H1 (cell line): ENCODE results near the gene WWC2. TPM values are rescaled to one million over a fixed set of nuclear protein-coding genes. Genes with fewer than 3 reads are reported as not detected.

ENCODE experiments used
- CTCF ChIA-PET: fragments of 300-600 bp; sonication (Branson Sonifier 250); formaldehyde crosslinking; loops from one replicate; lab custom pipeline; 2021; ENCODE audit not compliant: partially characterized antibody; lab: Charles Lee
- POLR2A ChIA-PET: fragments of 300-600 bp; sonication (Branson Sonifier 250); formaldehyde crosslinking; loops from one replicate; lab custom pipeline; 2021; ENCODE audit warnings: inconsistent platforms; ENCODE audit not compliant: partially characterized antibody; lab: Charles Lee
- DNase-seq, 2 experiments: peaks; one replicate each; pipeline versions ENCODE4 v3.0.0 to v3.0.0-alpha.2; 2010 to 2022; ENCODE audit warnings: low spot score in 2 of 2, low read depth in 1 of 2, mixed read lengths in 1 of 2
- FAIRE-seq: peaks from 2 replicates; lab custom pipeline; 2011; peaks lifted over from hg19 to GRCh38; lab: Jason Lieb, UNC
- H2AFZ ChIP-seq: 2 replicates; pipeline ENCODE4 v1.8.1; 2012; ENCODE audit warnings: low read length, inconsistent platforms
- H2AK5ac ChIP-seq: 2 replicates; pipeline ENCODE4 v1.6.1; 2013; ENCODE audit warnings: low read depth, low read length
- H2BK120ac ChIP-seq: replicated peaks from 2 replicates; pipeline ENCODE3; 2013; ENCODE audit warnings: low read depth, low read length, inconsistent platforms
- H2BK12ac ChIP-seq: 2 replicates; pipeline ENCODE4 v1.6.1; 2013; ENCODE audit warnings: low read depth, low read length
- H2BK15ac ChIP-seq: 2 replicates; pipeline ENCODE4 v1.6.1; 2013; ENCODE audit warnings: low read length
- H2BK20ac ChIP-seq: 2 replicates; pipeline ENCODE4 v1.6.1; 2013; ENCODE audit warnings: low read length
- H2BK5ac ChIP-seq: 2 replicates; pipeline ENCODE4 v1.6.1; 2013; ENCODE audit warnings: low read depth, low read length
- H3K14ac ChIP-seq: 2 replicates; pipeline ENCODE4 v1.6.1; 2013; ENCODE audit warnings: inconsistent platforms; ENCODE audit not compliant: insufficient read length
- H3K18ac ChIP-seq: 2 replicates; pipeline ENCODE4 v1.6.1; 2013; ENCODE audit warnings: low read length; ENCODE audit errors: extremely low read depth
- H3K23ac ChIP-seq: 2 replicates; pipeline ENCODE4 v1.6.1; 2013; ENCODE audit warnings: inconsistent platforms; ENCODE audit not compliant: insufficient read length
- H3K23me2 ChIP-seq: 2 replicates; pipeline ENCODE4 v1.6.1; 2013; ENCODE audit warnings: low read depth, low read length
- H3K27ac ChIP-seq: 2 replicates; pipeline ENCODE4 v1.6.1; 2011; ENCODE audit warnings: low read depth, low read length, inconsistent platforms
- H3K27me3 ChIP-seq, 4 experiments: replicated peaks in 1 of 4; 1 replicate in 1 of 4; 2 replicates in 3 of 4; pipeline versions ENCODE4 v1.6.1 to v1.8.1; 2011 to 2013; ENCODE audit warnings: low read length in 3 of 4, mild to moderate bottlenecking in 3 of 4, inconsistent platforms in 2 of 4, mixed read lengths in 2 of 4, moderate library complexity in 1 of 4; ENCODE audit not compliant: control insufficient read depth in 3 of 4, insufficient read depth in 3 of 4; ENCODE audit errors: extremely low read depth in 1 of 4
- H3K36me3 ChIP-seq, 4 experiments: 2 replicates each; pipeline versions ENCODE4 v1.6.1 to v1.8.1; 2011 to 2013; ENCODE audit warnings: mild to moderate bottlenecking in 4 of 4, low read length in 3 of 4, moderate library complexity in 2 of 4, control low read depth in 1 of 4, inconsistent platforms in 1 of 4; ENCODE audit not compliant: insufficient read depth in 4 of 4, control insufficient read depth in 2 of 4
- H3K4ac ChIP-seq: replicated peaks from 2 replicates; pipeline ENCODE3; 2013; ENCODE audit warnings: low read length, low read depth, mixed read lengths, inconsistent platforms; ENCODE audit not compliant: insufficient read length
- H3K4me1 ChIP-seq, 4 experiments: replicated peaks in 1 of 4; 1 replicate in 1 of 4; 2 replicates in 3 of 4; pipeline versions ENCODE4 v1.6.1 to v1.8.1; 2011 to 2013; ENCODE audit warnings: low read length in 3 of 4, inconsistent platforms in 2 of 4, mixed read lengths in 1 of 4; ENCODE audit not compliant: insufficient read depth in 4 of 4, control insufficient read depth in 3 of 4
- H3K4me2 ChIP-seq, 2 experiments: 2 replicates each; pipeline versions ENCODE4 v1.6.1 to v1.8.1; 2011 to 2013; ENCODE audit warnings: low read depth in 2 of 2, low read length in 2 of 2, control low read depth in 1 of 2, inconsistent platforms in 1 of 2, mild to moderate bottlenecking in 1 of 2; ENCODE audit not compliant: insufficient read depth in 1 of 2
- H3K4me3 ChIP-seq, 4 experiments: fragments of 200-600, 300-600 bp in 1 of 4; sonication (generic), shearing (Covaris generic), sonication (Bioruptor Twin) in 1 of 4; 2 replicates each; pipeline versions ENCODE4 v1.5.1 to v1.8.1; 2011 to 2016; ENCODE audit warnings: low read length in 4 of 4, low read depth in 3 of 4, control low read depth in 2 of 4, inconsistent platforms in 2 of 4, mild to moderate bottlenecking in 2 of 4, mixed read lengths in 1 of 4, moderate library complexity in 1 of 4; ENCODE audit not compliant: insufficient read depth in 2 of 4; ENCODE audit errors: extremely low read depth in 1 of 4
- H3K56ac ChIP-seq: replicated peaks from 2 replicates; pipeline ENCODE3; 2013; ENCODE audit warnings: low read depth, mild to moderate bottlenecking, mixed read lengths, low read length, inconsistent platforms; ENCODE audit not compliant: insufficient read length
- H3K79me1 ChIP-seq: 2 replicates; pipeline ENCODE4 v1.6.1; 2013; ENCODE audit warnings: low read depth, low read length, control low read depth
- H3K79me2 ChIP-seq, 2 experiments: 2 replicates each; pipeline versions ENCODE4 v1.6.1 to v1.8.1; 2012 to 2013; ENCODE audit warnings: low read length in 2 of 2, mild to moderate bottlenecking in 2 of 2, inconsistent platforms in 1 of 2; ENCODE audit not compliant: insufficient read depth in 2 of 2, control insufficient read depth in 1 of 2
- H3K9ac ChIP-seq, 4 experiments: replicated peaks in 1 of 4; 1 replicate in 1 of 4; 2 replicates in 3 of 4; pipeline versions ENCODE4 v1.6.1 to v1.8.1; 2011 to 2013; ENCODE audit warnings: low read depth in 3 of 4, low read length in 3 of 4, control low read depth in 2 of 4, mild to moderate bottlenecking in 2 of 4, moderate library complexity in 2 of 4, inconsistent platforms in 1 of 4; ENCODE audit errors: extremely low read depth in 1 of 4
- H3K9me3 ChIP-seq, 2 experiments: 2 replicates each; pipeline versions ENCODE4 v1.6.1 to v1.8.1; 2012 to 2013; ENCODE audit warnings: mild to moderate bottlenecking in 2 of 2, moderate library complexity in 2 of 2, control low read depth in 1 of 2, inconsistent platforms in 1 of 2, low read depth in 1 of 2, low read length in 1 of 2, mixed read lengths in 1 of 2; ENCODE audit not compliant: insufficient read depth in 2 of 2
- H4K20me1 ChIP-seq, 2 experiments: replicated peaks in 1 of 2; 2 replicates each; pipeline versions ENCODE3 to v1.8.1; 2011 to 2013; ENCODE audit warnings: inconsistent platforms in 2 of 2, low read length in 2 of 2, mild to moderate bottlenecking in 1 of 2; ENCODE audit not compliant: insufficient read depth in 2 of 2, control insufficient read depth in 1 of 2
- H4K5ac ChIP-seq: 2 replicates; pipeline ENCODE4 v1.6.1; 2013; ENCODE audit warnings: low read length, low read depth, mixed read lengths, inconsistent platforms; ENCODE audit not compliant: insufficient read length
- H4K8ac ChIP-seq: 2 replicates; pipeline ENCODE4 v1.8.0; 2013; ENCODE audit warnings: mild to moderate bottlenecking, moderate library complexity, low read length, inconsistent platforms; ENCODE audit not compliant: insufficient read depth; ENCODE audit errors: extremely low read depth
- H4K91ac ChIP-seq: replicated peaks from 2 replicates; pipeline ENCODE3; 2013; ENCODE audit warnings: low read length, mixed read lengths, inconsistent platforms; ENCODE audit not compliant: insufficient read length
- CBX5 ChIP-seq: fragments of 300-800, 300-1000 bp; sonication (generic); IDR thresholded peaks from 2 replicates; pipeline ENCODE4 v1.7.1; 2016; ENCODE audit warnings: antibody characterized with exemption, low read length, low read depth
- CREB1 ChIP-seq: IDR thresholded peaks from 2 replicates; pipeline ENCODE4 v1.6.1; 2012; ENCODE audit warnings: inconsistent platforms
- CTBP2 ChIP-seq: IDR thresholded peaks from 2 replicates; pipeline ENCODE4 v1.7.0; 2011; ENCODE audit warnings: borderline replicate concordance, mild to moderate bottlenecking, moderate library complexity, mixed read lengths, low read length; ENCODE audit not compliant: insufficient read depth, insufficient read length
- HDAC2 ChIP-seq, 2 experiments: fragments of 300-600 bp in 1 of 2; sonication (generic) in 1 of 2; IDR thresholded peaks; 2 replicates each; pipeline ENCODE4 v1.6.1; 2011 to 2012; ENCODE audit warnings: low read depth in 2 of 2, low read length in 2 of 2, mild to moderate bottlenecking in 2 of 2, moderate library complexity in 2 of 2, borderline replicate concordance in 1 of 2, inconsistent platforms in 1 of 2
- NRF1 ChIP-seq: IDR thresholded peaks from 2 replicates; pipeline ENCODE4 v1.6.1; 2011; ENCODE audit warnings: mild to moderate bottlenecking, low read depth, low read length, improper control_type of control experiment
- POLR2A ChIP-seq, 2 experiments: IDR thresholded peaks; 1 replicate in 1 of 2; 2 replicates in 1 of 2; pipeline ENCODE4 v1.6.1; 2011; ENCODE audit warnings: low read depth in 2 of 2, low read length in 2 of 2, mild to moderate bottlenecking in 2 of 2; ENCODE audit errors: control extremely low read depth in 1 of 2
- POLR2AphosphoS5 ChIP-seq: IDR thresholded peaks from 2 replicates; pipeline ENCODE4 v1.6.1; 2011; ENCODE audit warnings: low read depth, low read length
- POU5F1 ChIP-seq: IDR thresholded peaks from 2 replicates; pipeline ENCODE4 v1.6.1; 2011; ENCODE audit warnings: low read depth, mild to moderate bottlenecking, low read length, moderate library complexity
- SIRT6 ChIP-seq: IDR thresholded peaks from one replicate; pipeline ENCODE4 v1.7.1; 2012; ENCODE audit warnings: low read length, inconsistent platforms
- TAF1 ChIP-seq: IDR thresholded peaks from 2 replicates; pipeline ENCODE4 v1.6.1; 2011; ENCODE audit warnings: mild to moderate bottlenecking, low read depth, low read length
- TBP ChIP-seq: IDR thresholded peaks from 2 replicates; pipeline ENCODE4 v1.6.1; 2011; ENCODE audit warnings: low read depth, low read length, improper control_type of control experiment
- WGBS, 2 experiments: shearing (Covaris generic) in 1 of 2; methylation state at CpG; one replicate each; pipeline versions ENCODE4 v1.1.6 to v1.1.7; 2013 to 2015; ENCODE audit warnings: low lambda C conversion rate in 2 of 2, mixed read lengths in 2 of 2, inconsistent platforms in 1 of 2, low coverage in 1 of 2, missing lambda C conversion rate in 1 of 2; ENCODE audit not compliant: insufficient replicate concordance in 2 of 2, insufficient coverage in 1 of 2, insufficient read length in 1 of 2; ENCODE audit errors: extremely low coverage in 1 of 2, missing lambda C conversion rate in 1 of 2; 5-methylcytosine and 5-hydroxymethylcytosine counted together
- polyA plus RNA-seq, 7 experiments: library from polyadenylated mRNA; depleted of rRNA in 3 of 7; stranded (reverse) in 5 of 7; unstranded in 2 of 7; fragments of >200 nt in 5 of 7; fragments of 200-250 nt in 2 of 7; gene quantifications; 1 replicate in 5 of 7; 2 replicates in 1 of 7; 4 replicates in 1 of 7; pipeline versions ENCODE4 v1.2.1 to v1.2.3, GENCODE V29; 2011 to 2013; ENCODE audit warnings: missing spikeins in 2 of 7, mixed read lengths in 2 of 7
- total RNA-seq: library from RNA; stranded (reverse); fragmentation: NEBNext Ultra II Directional; extraction: Animal tissue kit (Norgen Biotek cat#: 25700); gene quantifications from 2 replicates; pipeline ENCODE4 v1.2.1, GENCODE V29; 2021

WWC2 gene
- total and polyA plus RNA-seq, 2 of the 8 experiments (the other 6 are each of a cell fraction or from before 2014, with no cell fraction given) = 17.6 to 135 TPM

DNA sequence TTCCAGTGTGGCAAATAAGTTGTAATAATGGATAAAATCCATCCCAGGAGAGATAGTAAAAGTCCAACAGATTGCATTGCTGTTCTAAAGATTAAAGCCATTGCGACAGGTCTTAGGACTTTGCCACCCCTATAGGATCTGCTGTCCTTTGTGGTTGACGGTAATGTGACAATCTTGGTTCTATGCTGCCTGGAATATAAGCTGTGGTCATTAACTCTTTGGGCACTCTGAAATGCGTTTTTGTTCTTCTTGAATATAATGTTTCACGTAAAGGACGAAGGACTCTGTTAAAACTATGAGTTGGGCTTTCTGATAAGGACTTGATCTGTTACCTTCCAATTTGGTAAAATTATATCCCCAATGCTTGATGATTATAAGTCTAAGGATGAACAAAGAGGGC is 223.3 kb downstream of the WWC2 start, which contains the start of gene CLDN24:
TSS of gene CLDN24 (minus strand) at position 101 of the 400 bp plus-strand sequence. CDS start at position 101, 0 bp downstream.
- TF ChIP-seq TBP (no peak), NRF1 (no peak), POLR2AphosphoS5 (no peak), CTBP2 (no peak), SIRT6 (no peak), TAF1 (no peak), HDAC2 (IDR thresholded peaks at IDR 0.05; ENCODE audit: borderline replicate concordance in 1 of 2, low read depth in 2 of 2, low read length in 2 of 2) (no peak), CBX5 (no peak), CREB1 (no peak), POU5F1 (no peak), POLR2A (IDR thresholded peaks at IDR 0.05; ENCODE audit: control extremely low read depth in 1 of 2, low read depth in 2 of 2, low read length in 2 of 2) (no peak)
- DNase-seq = no peak
- H2AK5ac ChIP-seq = no peak within 1 kb of the TSS
- no peak within 1 kb of the TSS for H3K9ac ChIP-seq
- no peak within 1 kb of the TSS for H4K8ac ChIP-seq
- H3K23me2 ChIP-seq = no peaks in the 10 kb centered on the region
- H2BK12ac ChIP-seq = no peak within 1 kb of the TSS
- no peak within 1 kb of the TSS for H3K56ac ChIP-seq
- no peaks in the 10 kb centered on the region for H4K20me1 ChIP-seq
- no peaks in the 10 kb centered on the region for H3K27me3 ChIP-seq
- H4K91ac ChIP-seq = no peak within 1 kb of the TSS
- H2BK5ac ChIP-seq = no peak within 1 kb of the TSS
- peaks cover 5 to 6% of the 10 kb centered on the region in 2 experiments; a peak in 1 of 4 replicates for H3K9me3 ChIP-seq
- H3K79me2 ChIP-seq = no peaks in the 10 kb centered on the region
- H2BK120ac ChIP-seq = no peak within 1 kb of the TSS
- no peak within 1 kb of the TSS for H3K14ac ChIP-seq
- WGBS, 2 experiments = 87% methylated on average over 5 of the region's 5 CpGs; no CpG with 5 or more reads in 1 of the 2 experiments
- no peak within 1 kb of the TSS for H3K23ac ChIP-seq
- no peaks in the 10 kb centered on the region for H3K79me1 ChIP-seq
- no peak within 1 kb of the TSS for H3K4ac ChIP-seq
- no peak for FAIRE-seq
- H2BK20ac ChIP-seq = no peak within 1 kb of the TSS
- no peaks in the 10 kb centered on the region for H3K4me1 ChIP-seq
- no peak within 1 kb of the TSS for H3K4me2 ChIP-seq
- H3K4me3 ChIP-seq = no peak within 1 kb of the TSS
- H2BK15ac ChIP-seq = no peak within 1 kb of the TSS
- H4K5ac ChIP-seq = no peak within 1 kb of the TSS
- CTCF ChIA-PET = interaction anchor here (1.1 kb wide), 1 partner anchor 55 kb away, joined by 3 read pairs; no protein-coding TSS in a partner anchor
- no peak within 1 kb of the TSS for H2AFZ ChIP-seq
- POLR2A ChIA-PET = no interaction called here
- H3K36me3 ChIP-seq = peaks cover 0 to 6% (median 0%) of the 10 kb centered on the region in 4 experiments; a peak in 2 of 8 replicates
- no peak within 1 kb of the TSS for H3K27ac ChIP-seq
- H3K18ac ChIP-seq = no peak within 1 kb of the TSS
